SK-N-SH (cell line): ENCODE measurements around the gene MRFAP1. TPM values are rescaled to one million over a fixed set of nuclear protein-coding genes. Genes with fewer than 3 reads are reported as not detected.

Experiments used
- CTCF ChIA-PET: fragments of 300-600, 350-600 bp; formaldehyde crosslinking; extraction: SDS; loops from one replicate; lab custom pipeline; 2021; lab: Yijun Ruan, JAX
- POLR2A ChIA-PET: fragments of 350-600 bp; sonication (Branson Sonifier 250); formaldehyde crosslinking; extraction: SDS; loops from one replicate; lab custom pipeline; 2020; ENCODE audit warnings: antibody characterized with exemption, inconsistent platforms; lab: Yijun Ruan, JAX
- DNase-seq: peaks from one replicate; pipeline ENCODE4 v3.0.0; 2012
- H2AFZ ChIP-seq: fragments of 200-600 bp; sonication (generic); 2 replicates; pipeline ENCODE4 v1.8.1; 2016; ENCODE audit warnings: antibody characterized with exemption, mild to moderate bottlenecking, low read depth
- H3F3A ChIP-seq: fragments of 200-600 bp; sonication (generic); replicated peaks from 2 replicates; pipeline ENCODE3; 2016; ENCODE audit warnings: antibody characterized with exemption, mild to moderate bottlenecking; ENCODE audit not compliant: insufficient read depth
- H3K27ac ChIP-seq, 2 experiments: fragments of 200-500 bp in 1 of 2; fragments of 200-600 bp in 1 of 2; sonication (Bioruptor generic) in 1 of 2; sonication (generic), shearing (Covaris generic) in 1 of 2; 2 replicates each; pipeline versions ENCODE4 v1.5.1 to v1.6.1; 2014 to 2016; ENCODE audit warnings: low read depth in 2 of 2, inconsistent platforms in 1 of 2, low read length in 1 of 2, mild to moderate bottlenecking in 1 of 2, mixed read lengths in 1 of 2
- H3K27me3 ChIP-seq: fragments of 200-600 bp; sonication (generic), shearing (Covaris generic); 2 replicates; pipeline ENCODE4 v1.6.1; 2016; ENCODE audit warnings: mixed run types; ENCODE audit not compliant: insufficient read depth
- H3K36me3 ChIP-seq, 2 experiments: fragments of 200-500 bp in 1 of 2; fragments of 200-600 bp in 1 of 2; sonication (Bioruptor generic) in 1 of 2; sonication (generic) in 1 of 2; replicated peaks in 1 of 2; 2 replicates each; pipeline versions ENCODE3 to v1.5.1; 2014 to 2016; ENCODE audit warnings: low read length in 1 of 2, mild to moderate bottlenecking in 1 of 2; ENCODE audit not compliant: insufficient read depth in 2 of 2, control insufficient read depth in 1 of 2
- H3K4me1 ChIP-seq, 2 experiments: fragments of 200-500 bp in 1 of 2; fragments of 200-600 bp in 1 of 2; sonication (Bioruptor generic) in 1 of 2; sonication (generic), shearing (Covaris generic) in 1 of 2; 2 replicates each; pipeline versions ENCODE4 v1.5.1 to v1.6.1; 2014 to 2016; ENCODE audit warnings: low read depth in 1 of 2, low read length in 1 of 2, mixed run types in 1 of 2; ENCODE audit not compliant: insufficient read depth in 2 of 2, control insufficient read depth in 1 of 2
- H3K4me2 ChIP-seq: fragments of 200-600 bp; sonication (generic), shearing (Covaris generic); 2 replicates; pipeline ENCODE4 v1.6.1; 2017; ENCODE audit warnings: mixed run types
- H3K4me3 ChIP-seq, 2 experiments: fragments of 200-500 bp in 1 of 2; fragments of 200-600 bp in 1 of 2; sonication (Bioruptor generic) in 1 of 2; sonication (generic), shearing (Covaris generic) in 1 of 2; 2 replicates each; pipeline versions ENCODE4 v1.5.1 to v1.8.1; 2014 to 2016; ENCODE audit warnings: low read depth in 2 of 2, inconsistent platforms in 1 of 2, low read length in 1 of 2, mild to moderate bottlenecking in 1 of 2, mixed read lengths in 1 of 2, moderate library complexity in 1 of 2
- H3K79me2 ChIP-seq: fragments of 200-600 bp; sonication (generic); 2 replicates; pipeline ENCODE4 v1.8.1; 2017; ENCODE audit warnings: mild to moderate bottlenecking; ENCODE audit not compliant: insufficient read depth
- H3K9ac ChIP-seq: fragments of 200-600 bp; sonication (generic); 2 replicates; pipeline ENCODE4 v1.6.1; 2017; ENCODE audit warnings: mixed run types
- H3K9me2 ChIP-seq: fragments of 200-600 bp; sonication (generic); 2 replicates; pipeline ENCODE4 v1.6.1; 2017; ENCODE audit warnings: mixed run types
- H3K9me3 ChIP-seq: fragments of 200-600 bp; sonication (generic); 2 replicates; pipeline ENCODE4 v1.6.1; 2017; ENCODE audit warnings: mixed run types, mild to moderate bottlenecking, moderate library complexity
- H4K20me1 ChIP-seq: fragments of 200-600 bp; sonication (generic); 2 replicates; pipeline ENCODE4 v1.6.1; 2017; ENCODE audit warnings: mild to moderate bottlenecking, mixed run types; ENCODE audit not compliant: insufficient read depth
- EP300 ChIP-seq, 2 experiments: IDR thresholded peaks; 2 replicates each; pipeline versions ENCODE4 v1.4.0 to v1.6.1; 2012; ENCODE audit warnings: borderline replicate concordance in 1 of 2, low read depth in 1 of 2, low read length in 1 of 2
- FOXJ3 ChIP-seq: sonication (generic); formaldehyde crosslinking; IDR thresholded peaks from 2 replicates; pipeline ENCODE4 v1.5.1; 2020; ENCODE audit warnings: mild to moderate bottlenecking, missing genetic modification reagents
- GATA2 ChIP-seq: sonication (generic); formaldehyde crosslinking; IDR thresholded peaks from 2 replicates; pipeline ENCODE4 v1.5.0; 2020; ENCODE audit warnings: mild to moderate bottlenecking, missing genetic modification reagents
- JUND ChIP-seq: IDR thresholded peaks from 2 replicates; pipeline ENCODE4 v1.4.0; 2012
- NRF1 ChIP-seq: IDR thresholded peaks from 2 replicates; pipeline ENCODE4 v1.6.1; 2012; ENCODE audit warnings: low read depth, mild to moderate bottlenecking, low read length
- SIN3A ChIP-seq: IDR thresholded peaks from 2 replicates; pipeline ENCODE4 v1.6.1; 2012; ENCODE audit warnings: low read depth, mild to moderate bottlenecking, low read length, moderate library complexity, borderline replicate concordance
- TCF12 ChIP-seq: IDR thresholded peaks from 2 replicates; pipeline ENCODE4 v1.4.0; 2012
- WGBS: methylation state at CpG from one replicate; pipeline ENCODE4 v1.1.6; 2017; ENCODE audit warnings: low lambda C conversion rate; 5-methylcytosine and 5-hydroxymethylcytosine counted together
- polyA plus RNA-seq, 3 experiments: library from polyadenylated mRNA; depleted of rRNA; stranded (reverse); fragments of >200 nt; gene quantifications; 2 replicates each; pipeline ENCODE4 v1.2.3, GENCODE V29; 2012
- TF ChIP-seq, protein P1 (sequence below): IDR thresholded peaks from 2 replicates; pipeline ENCODE4 v1.4.0; 2012; ENCODE audit warnings: low read depth, borderline replicate concordance
- TF ChIP-seq, protein P2 (sequence below): IDR thresholded peaks from 2 replicates; pipeline ENCODE4 v1.6.1; 2012; ENCODE audit warnings: mild to moderate bottlenecking, low read depth, low read length, moderate library complexity
- TF ChIP-seq, protein P3 (sequence below): fragments of 150-350 bp; IDR thresholded peaks from 2 replicates; pipeline ENCODE4 v1.6.1; 2016; ENCODE audit warnings: mild to moderate bottlenecking, low read depth, low read length
- TF ChIP-seq, protein P4 (sequence below): fragments of 200-600 bp; sonication (generic); IDR thresholded peaks from 2 replicates; pipeline ENCODE4 v1.6.1; 2017; ENCODE audit warnings: antibody characterized with exemption, mild to moderate bottlenecking, moderate library complexity

Gene MRFAP1
- polyA plus RNA-seq, 1 of the 3 experiments (the other 2 are of a cell fraction), result 416 TPM

DNA sequence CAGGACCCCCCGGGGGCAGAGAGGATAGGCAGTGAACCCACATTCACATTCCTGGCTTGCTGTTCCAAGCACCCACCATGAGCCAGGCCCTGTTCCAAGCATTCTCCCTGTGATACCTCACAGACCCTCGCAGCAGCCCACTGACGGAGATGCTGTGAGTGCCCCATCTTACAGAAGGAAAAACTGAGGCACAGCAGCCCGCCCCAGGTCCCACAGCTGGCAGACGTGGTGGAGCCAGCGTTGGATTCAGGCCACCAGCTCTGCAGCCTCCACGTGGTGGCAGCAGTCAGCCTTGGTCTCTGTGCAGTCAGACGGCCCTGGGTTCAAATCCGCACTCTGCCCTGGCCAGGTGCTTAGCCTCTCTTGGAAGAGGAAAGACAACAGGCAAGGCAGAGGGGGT lies 48.7 kb upstream of the MRFAP1 start:
- POLR2A ChIA-PET, result no interaction called here

DNA sequence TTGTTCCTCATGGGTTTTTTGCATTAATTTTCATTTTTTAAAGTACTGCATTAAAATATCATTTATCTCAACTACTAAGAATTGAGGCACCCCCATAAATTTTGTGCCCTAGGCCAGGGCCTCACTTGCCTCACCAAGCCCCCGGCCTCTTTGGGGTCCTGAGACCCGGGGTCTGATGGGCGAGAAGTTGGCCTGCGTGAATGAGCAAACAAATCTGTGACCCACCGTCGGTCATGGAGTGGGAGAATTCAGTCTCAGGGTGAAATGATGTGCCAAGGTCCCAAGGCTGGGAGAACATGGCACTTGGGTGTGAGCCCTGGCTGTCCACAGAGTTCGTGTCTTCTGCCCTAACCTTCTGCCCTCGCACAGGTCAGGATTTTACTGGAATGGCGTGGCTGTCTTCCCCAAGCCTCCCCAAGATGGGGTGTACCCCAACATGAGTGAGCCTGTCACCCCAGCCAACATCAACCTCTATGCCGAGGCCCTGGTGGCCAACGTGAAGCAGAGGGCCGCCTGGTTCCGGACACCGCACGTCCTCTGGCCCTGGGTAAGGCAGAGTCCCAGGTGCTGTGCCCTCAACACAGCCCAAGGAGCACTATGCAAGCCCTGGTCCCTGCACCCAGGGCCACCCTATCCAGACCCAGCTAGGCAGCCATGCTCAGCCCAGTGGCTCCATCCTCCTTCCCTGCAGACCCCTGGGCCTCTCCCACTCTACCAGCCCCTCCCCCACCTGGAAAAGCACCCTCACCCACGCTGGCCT lies 47.5 kb upstream of the MRFAP1 start:
- H3K79me2 ChIP-seq, result no peaks in the 10 kb centered on the region
- H3K4me3 ChIP-seq, result no peak overlapping the region
- H3K9ac ChIP-seq, result no peak overlapping the region
- DNase-seq, result no peak
- 88% methylated on average over 13 of the region's 16 CpGs for WGBS
- H4K20me1 ChIP-seq, result no peaks in the 10 kb centered on the region
- peaks cover 0 to 4% of the 10 kb centered on the region in 2 experiments for H3K36me3 ChIP-seq
- H2AFZ ChIP-seq, result no peak overlapping the region
- ChIA-PET CTCF (interaction anchor here (1.2 kb wide), 1 partner anchor 47 kb away, joined by 4 read pairs; no protein-coding TSS in a partner anchor), POLR2A (no interaction called here)
- no peaks in the 10 kb centered on the region for H3F3A ChIP-seq
- no peaks in the 10 kb centered on the region for H3K9me2 ChIP-seq
- H3K4me2 ChIP-seq, result no peak overlapping the region
- H3K27me3 ChIP-seq, result no peaks in the 10 kb centered on the region
- no peak overlapping the region for H3K27ac ChIP-seq
- no peaks in the 10 kb centered on the region for H3K4me1 ChIP-seq
- TF ChIP-seq GATA2 (CRISPR knock-in tag) (no peak), NRF1 (no peak), EP300 (IDR thresholded peaks at IDR 0.05; ENCODE audit: borderline replicate concordance in 1 of 2, low read depth in 1 of 2, low read length in 1 of 2) (no peak), SIN3A (no peak), JUND (no peak), TCF12 (no peak)
- TF ChIP-seq, protein P1, sequence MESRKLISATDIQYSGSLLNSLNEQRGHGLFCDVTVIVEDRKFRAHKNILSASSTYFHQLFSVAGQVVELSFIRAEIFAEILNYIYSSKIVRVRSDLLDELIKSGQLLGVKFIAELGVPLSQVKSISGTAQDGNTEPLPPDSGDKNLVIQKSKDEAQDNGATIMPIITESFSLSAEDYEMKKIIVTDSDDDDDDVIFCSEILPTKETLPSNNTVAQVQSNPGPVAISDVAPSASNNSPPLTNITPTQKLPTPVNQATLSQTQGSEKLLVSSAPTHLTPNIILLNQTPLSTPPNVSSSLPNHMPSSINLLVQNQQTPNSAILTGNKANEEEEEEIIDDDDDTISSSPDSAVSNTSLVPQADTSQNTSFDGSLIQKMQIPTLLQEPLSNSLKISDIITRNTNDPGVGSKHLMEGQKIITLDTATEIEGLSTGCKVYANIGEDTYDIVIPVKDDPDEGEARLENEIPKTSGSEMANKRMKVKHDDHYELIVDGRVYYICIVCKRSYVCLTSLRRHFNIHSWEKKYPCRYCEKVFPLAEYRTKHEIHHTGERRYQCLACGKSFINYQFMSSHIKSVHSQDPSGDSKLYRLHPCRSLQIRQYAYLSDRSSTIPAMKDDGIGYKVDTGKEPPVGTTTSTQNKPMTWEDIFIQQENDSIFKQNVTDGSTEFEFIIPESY, result no peak
- TF ChIP-seq, protein P2, sequence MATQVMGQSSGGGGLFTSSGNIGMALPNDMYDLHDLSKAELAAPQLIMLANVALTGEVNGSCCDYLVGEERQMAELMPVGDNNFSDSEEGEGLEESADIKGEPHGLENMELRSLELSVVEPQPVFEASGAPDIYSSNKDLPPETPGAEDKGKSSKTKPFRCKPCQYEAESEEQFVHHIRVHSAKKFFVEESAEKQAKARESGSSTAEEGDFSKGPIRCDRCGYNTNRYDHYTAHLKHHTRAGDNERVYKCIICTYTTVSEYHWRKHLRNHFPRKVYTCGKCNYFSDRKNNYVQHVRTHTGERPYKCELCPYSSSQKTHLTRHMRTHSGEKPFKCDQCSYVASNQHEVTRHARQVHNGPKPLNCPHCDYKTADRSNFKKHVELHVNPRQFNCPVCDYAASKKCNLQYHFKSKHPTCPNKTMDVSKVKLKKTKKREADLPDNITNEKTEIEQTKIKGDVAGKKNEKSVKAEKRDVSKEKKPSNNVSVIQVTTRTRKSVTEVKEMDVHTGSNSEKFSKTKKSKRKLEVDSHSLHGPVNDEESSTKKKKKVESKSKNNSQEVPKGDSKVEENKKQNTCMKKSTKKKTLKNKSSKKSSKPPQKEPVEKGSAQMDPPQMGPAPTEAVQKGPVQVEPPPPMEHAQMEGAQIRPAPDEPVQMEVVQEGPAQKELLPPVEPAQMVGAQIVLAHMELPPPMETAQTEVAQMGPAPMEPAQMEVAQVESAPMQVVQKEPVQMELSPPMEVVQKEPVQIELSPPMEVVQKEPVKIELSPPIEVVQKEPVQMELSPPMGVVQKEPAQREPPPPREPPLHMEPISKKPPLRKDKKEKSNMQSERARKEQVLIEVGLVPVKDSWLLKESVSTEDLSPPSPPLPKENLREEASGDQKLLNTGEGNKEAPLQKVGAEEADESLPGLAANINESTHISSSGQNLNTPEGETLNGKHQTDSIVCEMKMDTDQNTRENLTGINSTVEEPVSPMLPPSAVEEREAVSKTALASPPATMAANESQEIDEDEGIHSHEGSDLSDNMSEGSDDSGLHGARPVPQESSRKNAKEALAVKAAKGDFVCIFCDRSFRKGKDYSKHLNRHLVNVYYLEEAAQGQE, result no peak
- TF ChIP-seq, protein P3, sequence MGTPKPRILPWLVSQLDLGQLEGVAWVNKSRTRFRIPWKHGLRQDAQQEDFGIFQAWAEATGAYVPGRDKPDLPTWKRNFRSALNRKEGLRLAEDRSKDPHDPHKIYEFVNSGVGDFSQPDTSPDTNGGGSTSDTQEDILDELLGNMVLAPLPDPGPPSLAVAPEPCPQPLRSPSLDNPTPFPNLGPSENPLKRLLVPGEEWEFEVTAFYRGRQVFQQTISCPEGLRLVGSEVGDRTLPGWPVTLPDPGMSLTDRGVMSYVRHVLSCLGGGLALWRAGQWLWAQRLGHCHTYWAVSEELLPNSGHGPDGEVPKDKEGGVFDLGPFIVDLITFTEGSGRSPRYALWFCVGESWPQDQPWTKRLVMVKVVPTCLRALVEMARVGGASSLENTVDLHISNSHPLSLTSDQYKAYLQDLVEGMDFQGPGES, result no peak
- TF ChIP-seq, protein P4, sequence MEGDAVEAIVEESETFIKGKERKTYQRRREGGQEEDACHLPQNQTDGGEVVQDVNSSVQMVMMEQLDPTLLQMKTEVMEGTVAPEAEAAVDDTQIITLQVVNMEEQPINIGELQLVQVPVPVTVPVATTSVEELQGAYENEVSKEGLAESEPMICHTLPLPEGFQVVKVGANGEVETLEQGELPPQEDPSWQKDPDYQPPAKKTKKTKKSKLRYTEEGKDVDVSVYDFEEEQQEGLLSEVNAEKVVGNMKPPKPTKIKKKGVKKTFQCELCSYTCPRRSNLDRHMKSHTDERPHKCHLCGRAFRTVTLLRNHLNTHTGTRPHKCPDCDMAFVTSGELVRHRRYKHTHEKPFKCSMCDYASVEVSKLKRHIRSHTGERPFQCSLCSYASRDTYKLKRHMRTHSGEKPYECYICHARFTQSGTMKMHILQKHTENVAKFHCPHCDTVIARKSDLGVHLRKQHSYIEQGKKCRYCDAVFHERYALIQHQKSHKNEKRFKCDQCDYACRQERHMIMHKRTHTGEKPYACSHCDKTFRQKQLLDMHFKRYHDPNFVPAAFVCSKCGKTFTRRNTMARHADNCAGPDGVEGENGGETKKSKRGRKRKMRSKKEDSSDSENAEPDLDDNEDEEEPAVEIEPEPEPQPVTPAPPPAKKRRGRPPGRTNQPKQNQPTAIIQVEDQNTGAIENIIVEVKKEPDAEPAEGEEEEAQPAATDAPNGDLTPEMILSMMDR, result no peak
- H3K9me3 ChIP-seq, result no peaks in the 10 kb centered on the region

More for the DNA sequence above, 48.7 kb upstream of the MRFAP1 start:
- Histone ChIP-seq H3K9ac (no peak overlapping the region), H3K9me2 (no peaks in the 10 kb centered on the region), H3K4me1 (no peaks in the 10 kb centered on the region), H3K79me2 (no peaks in the 10 kb centered on the region), H3K27ac (no peak overlapping the region), H3F3A (no peaks in the 10 kb centered on the region), H3K36me3 (peaks cover 0 to 4% of the 10 kb centered on the region in 2 experiments), H3K4me2 (no peak overlapping the region), H3K9me3 (no peaks in the 10 kb centered on the region), H4K20me1 (no peaks in the 10 kb centered on the region), H3K27me3 (no peaks in the 10 kb centered on the region), H3K4me3 (no peak overlapping the region), H2AFZ (no peak overlapping the region)
- no peak for TF ChIP-seq FOXJ3 (CRISPR knock-in tag)
- no peak for DNase-seq
- WGBS, result 96% methylated on average over 4 of the region's 9 CpGs
- CTCF ChIA-PET, result interaction anchor here (1.2 kb wide), 1 partner anchor 46 kb away, joined by 4 read pairs; no protein-coding TSS in a partner anchor
